Measurements from ENCODE around the gene MCM3AP.

Gene MCM3AP

GRCh38 chr21:46285206-46285661, at the start of gene MCM3AP:
MCM3AP (minus strand) TSS chr21:46285611; CDS start chr21:46285286, 325 bp downstream.
- TF ChIP-seq CTCF (conservative IDR thresholded peaks at IDR 0.05) = no peak
- peak within 1 kb of the TSS; percentile 99 for H3K27ac ChIP-seq

DNA sequence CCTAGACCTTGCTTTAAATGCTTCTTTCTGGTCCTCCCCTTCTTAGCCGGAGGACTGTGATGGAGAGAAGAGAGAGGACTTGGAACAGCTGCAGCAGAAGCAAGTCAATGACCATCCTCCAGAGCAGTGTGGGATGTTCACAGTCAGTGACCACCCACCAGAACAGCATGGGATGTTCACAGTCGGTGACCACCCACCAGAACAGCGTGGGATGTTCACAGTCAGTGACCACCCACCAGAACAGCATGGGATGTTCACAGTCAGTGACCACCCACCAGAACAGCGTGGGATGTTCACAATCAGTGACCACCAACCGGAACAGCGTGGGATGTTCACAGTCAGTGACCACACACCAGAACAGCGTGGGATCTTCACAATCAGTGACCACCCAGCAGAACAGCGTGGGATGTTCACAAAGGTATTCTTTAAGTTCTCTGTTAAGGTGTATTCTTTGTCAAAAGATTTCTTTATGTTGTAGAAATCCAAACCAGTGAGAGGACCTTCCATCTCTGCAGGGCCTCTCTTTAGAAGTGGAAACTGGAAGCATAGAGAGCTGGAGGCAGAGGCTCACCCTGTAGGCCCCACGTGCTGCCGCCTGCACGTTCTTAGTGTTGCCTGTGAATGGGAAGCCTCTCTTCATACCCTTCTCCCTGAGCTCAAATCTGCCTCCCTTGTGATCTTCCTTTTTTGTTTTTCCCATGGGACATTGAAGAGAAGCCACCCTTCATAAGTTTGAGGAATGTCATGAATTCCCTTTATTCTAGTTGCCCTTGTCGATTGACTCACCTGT, 49.1 kb upstream of the MCM3AP start:
- TF ChIP-seq CTCF (conservative IDR thresholded peaks at IDR 0.05) = no peak
- no peak overlapping the region for H3K27ac ChIP-seq

DNA sequence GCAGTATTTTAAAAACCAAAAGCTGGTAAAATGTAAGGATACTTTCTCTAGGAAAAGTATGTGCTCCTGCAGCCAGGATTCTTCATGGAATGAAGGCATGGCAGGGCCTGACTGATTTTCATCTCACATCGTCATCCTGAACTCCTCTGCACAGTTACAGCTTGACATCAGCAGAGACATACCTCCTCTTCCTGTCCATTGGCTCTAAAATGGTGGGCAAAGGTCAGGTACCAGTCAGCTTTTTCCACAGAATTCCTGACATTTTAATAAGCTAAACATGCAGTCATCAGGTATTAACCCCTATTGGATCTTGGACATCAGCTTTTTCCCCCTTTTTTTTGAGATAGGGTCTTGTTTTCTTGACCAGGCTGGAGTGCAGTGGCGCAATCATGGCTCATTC, 44.4 kb upstream of the MCM3AP start:
- H3K27ac ChIP-seq = no peak overlapping the region
- no peak for TF ChIP-seq CTCF (conservative IDR thresholded peaks at IDR 0.05)

DNA sequence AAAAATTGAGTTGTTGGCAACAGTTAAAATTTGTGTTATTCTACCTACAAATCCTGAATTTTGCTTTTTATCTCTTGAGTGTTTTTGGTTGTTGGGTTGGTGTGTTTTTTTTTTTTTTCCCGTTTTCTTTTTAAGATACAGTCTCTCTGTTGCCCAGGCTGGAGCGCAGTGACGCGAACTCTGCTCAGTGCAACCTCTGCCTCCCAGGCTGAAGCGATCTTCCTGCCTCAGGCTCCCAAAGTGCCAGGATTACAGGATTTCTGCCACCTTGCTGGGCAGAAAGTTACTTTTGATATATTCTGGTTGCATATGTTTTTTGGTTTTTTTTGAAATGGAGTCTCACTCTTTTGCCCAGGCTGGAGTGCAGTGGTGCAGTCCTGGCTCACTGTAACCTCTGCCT, 42.7 kb upstream of the MCM3AP start:
- TF ChIP-seq CTCF (conservative IDR thresholded peaks at IDR 0.05) = no peak
- H3K27ac ChIP-seq = peak overlapping the region; percentile 99; the same call in 1 of the 2 replicates

DNA sequence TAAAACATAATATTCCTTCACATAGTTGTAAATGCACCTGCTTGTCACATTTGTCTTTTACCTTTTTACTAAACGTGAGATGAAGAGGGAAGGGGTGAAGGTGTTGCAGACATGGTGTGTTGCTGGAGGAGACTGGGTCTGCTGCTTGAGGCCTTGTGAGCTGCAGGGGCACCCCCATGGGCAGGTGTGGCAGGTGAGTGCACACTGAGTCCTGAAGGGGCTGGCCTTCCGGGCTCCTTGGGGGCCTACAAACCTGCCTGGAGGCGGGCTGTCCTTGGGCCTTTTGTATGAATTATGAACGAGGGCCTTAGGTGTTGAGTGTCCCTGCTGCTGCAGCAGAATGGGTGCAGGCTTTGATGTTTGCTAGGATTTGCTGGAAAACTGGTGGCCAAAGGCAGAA, 42.3 kb upstream of the MCM3AP start:
- H3K27ac ChIP-seq = peak overlapping the region; percentile 99
- no peak for TF ChIP-seq CTCF (conservative IDR thresholded peaks at IDR 0.05)

DNA sequence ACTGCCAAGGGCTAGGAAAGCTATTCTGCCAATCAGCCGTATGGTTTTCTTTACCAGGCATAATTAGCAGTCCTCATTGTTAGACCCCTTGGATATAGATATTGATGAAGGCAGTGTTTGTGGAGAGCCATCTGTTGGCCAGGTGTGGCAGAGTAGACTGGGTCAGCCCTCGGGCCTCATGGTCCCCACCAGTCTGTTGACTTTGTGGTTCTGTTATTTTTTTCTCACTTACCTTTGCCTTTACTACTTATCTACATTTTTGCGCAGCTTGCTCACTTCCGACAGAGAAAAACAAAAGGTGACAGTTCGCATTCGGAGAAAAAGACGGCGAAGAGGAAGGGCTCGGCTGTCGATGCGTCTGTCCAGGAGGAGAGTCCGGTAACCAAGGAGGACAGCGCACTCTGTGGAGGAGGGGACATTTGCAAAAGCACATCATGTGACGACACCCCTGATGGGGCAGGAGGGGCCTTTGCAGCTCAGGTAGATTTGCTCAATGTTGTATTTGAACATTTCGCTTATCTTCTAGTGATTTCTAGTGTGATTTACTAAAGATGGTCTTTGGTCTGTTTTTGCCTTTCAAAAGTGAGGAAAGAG, 40.8 kb upstream of the MCM3AP start:
- TF ChIP-seq CTCF (conservative IDR thresholded peaks at IDR 0.05) = peak; percentile 72
- H3K27ac ChIP-seq = peak overlapping the region; percentile 99

DNA sequence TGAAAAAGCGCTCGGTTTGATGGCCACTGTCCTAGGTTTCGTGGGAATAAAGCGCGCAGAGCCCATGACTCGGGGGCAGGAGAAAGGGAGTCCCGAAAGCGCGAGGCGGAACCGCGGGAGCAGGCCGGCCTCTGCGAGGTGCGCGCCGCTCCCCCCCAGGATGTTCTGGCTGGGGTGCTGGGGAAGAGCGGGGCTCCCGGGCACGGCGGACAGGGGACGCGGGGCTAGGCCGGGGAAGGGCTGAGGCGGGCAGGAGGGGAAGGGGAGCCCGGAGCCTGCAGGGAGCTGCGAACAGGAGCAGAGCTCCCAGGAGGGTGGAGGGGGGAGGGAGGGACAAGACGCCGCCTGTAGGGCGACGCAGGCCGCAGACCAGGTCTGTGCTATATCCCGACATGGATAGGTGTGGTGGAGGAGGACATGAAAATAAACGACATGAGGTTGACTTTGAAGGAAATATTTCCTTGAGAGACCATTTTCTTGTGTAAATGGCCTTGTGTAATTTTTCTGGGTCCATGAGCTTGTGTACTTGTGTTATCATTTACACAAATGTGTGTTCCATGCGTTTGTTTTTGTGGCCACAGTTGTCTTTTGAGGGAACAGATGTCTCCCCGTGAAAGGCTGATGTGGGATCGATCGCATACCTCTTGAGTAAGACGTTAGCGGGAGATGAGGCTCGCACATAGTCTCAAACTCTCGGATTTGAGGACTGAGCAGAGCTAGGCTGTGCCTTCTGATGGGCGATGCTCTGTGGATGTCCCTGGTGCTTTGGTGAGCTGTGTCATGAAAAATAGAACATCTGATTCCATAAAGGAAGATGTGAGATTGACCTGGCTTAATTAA, 39.9 kb upstream of the MCM3AP start:
- peak overlapping the region; percentile 99 for H3K27ac ChIP-seq

More for the DNA sequence above, 39.9 kb upstream of the MCM3AP start:
- peak; percentile 19; the same call in 1 of the 2 replicates for TF ChIP-seq CTCF (conservative IDR thresholded peaks at IDR 0.05)
